Measurements from ENCODE around the gene HOXD3. TPM values are rescaled to one million over a fixed set of nuclear protein-coding genes. Genes with fewer than 3 reads are reported as not detected.

HOXD3 gene
- total and polyA plus RNA-seq, 2 donors (not counting 1 experiment from before 2014, with no cell fraction given) = not detected

DNA sequence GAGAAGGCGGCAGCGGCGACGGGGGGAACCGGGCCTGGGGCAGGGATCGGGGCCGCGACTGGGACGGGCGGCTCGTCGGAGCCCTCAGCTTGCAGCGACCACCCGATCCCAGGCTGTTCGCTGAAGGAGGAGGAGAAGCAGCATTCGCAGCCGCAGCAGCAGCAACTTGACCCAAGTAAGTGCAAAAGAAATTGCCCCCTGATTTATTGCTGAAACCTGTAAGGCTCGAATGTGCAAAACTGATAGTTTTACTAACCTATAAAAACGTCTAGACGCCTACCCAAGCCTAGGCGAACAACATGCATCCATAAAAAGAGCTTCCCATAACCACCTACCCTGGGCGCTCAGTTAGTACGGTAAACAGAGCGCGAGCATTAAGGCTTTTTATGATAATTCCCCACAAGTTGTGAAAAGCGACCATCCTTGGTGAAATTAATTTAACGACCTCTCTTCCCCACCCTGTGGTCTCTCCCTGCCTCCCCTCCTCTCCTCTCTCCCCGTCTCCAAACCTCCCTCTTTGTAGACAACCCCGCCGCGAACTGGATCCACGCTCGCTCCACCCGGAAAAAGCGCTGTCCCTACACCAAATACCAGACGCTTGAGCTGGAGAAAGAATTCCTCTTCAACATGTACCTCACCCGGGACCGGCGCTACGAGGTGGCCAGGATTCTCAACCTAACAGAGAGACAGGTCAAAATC lies 33.5 kb upstream of the HOXD3 start:
- peak; percentile 94 for TF ChIP-seq EZH2 (IDR thresholded peaks at IDR 0.05; ENCODE audit: low read length, missing control alignments)
- TF ChIP-seq, protein P1, sequence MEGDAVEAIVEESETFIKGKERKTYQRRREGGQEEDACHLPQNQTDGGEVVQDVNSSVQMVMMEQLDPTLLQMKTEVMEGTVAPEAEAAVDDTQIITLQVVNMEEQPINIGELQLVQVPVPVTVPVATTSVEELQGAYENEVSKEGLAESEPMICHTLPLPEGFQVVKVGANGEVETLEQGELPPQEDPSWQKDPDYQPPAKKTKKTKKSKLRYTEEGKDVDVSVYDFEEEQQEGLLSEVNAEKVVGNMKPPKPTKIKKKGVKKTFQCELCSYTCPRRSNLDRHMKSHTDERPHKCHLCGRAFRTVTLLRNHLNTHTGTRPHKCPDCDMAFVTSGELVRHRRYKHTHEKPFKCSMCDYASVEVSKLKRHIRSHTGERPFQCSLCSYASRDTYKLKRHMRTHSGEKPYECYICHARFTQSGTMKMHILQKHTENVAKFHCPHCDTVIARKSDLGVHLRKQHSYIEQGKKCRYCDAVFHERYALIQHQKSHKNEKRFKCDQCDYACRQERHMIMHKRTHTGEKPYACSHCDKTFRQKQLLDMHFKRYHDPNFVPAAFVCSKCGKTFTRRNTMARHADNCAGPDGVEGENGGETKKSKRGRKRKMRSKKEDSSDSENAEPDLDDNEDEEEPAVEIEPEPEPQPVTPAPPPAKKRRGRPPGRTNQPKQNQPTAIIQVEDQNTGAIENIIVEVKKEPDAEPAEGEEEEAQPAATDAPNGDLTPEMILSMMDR (conservative IDR thresholded peaks at IDR 0.05 in 1 of 2, IDR thresholded peaks at IDR 0.05 in 1 of 2; ENCODE audit: low read depth in 1 of 2, low read length in 2 of 2) = no peak
- peaks cover 82% of the 10 kb centered on the region for H3K27me3 ChIP-seq (ENCODE audit: control insufficient read depth, insufficient read depth, low read length)
- H3K27ac ChIP-seq (ENCODE audit: insufficient read depth, low read length) = no peak overlapping the region
- no peak overlapping the region for H2AFZ ChIP-seq (ENCODE audit: low read length)
- H3K36me3 ChIP-seq (ENCODE audit: control insufficient read depth, insufficient read depth, low read length) = no peaks in the 10 kb centered on the region
- no peak overlapping the region for H3K4me3 ChIP-seq (replicated peaks in 1 of 4; ENCODE audit: control extremely low read depth in 1 of 4, insufficient read depth in 1 of 4, low read depth in 3 of 4, low read length in 4 of 4)
- H3K9me3 ChIP-seq (ENCODE audit: control insufficient read depth, insufficient read depth, low read depth, low read length) = no peaks in the 10 kb centered on the region
- no peaks in the 10 kb centered on the region for H3K79me2 ChIP-seq (ENCODE audit: control insufficient read depth, insufficient read depth, low read length)
- H3K9ac ChIP-seq (ENCODE audit: insufficient read depth, low read length) = no peak overlapping the region
- no peaks in the 10 kb centered on the region for H3K4me1 ChIP-seq (ENCODE audit: control insufficient read depth, extremely low read depth, insufficient read depth, low read length)
- DNase-seq (ENCODE audit: low read depth in 2 of 2) = no peak
- H3K4me2 ChIP-seq (ENCODE audit: extremely low read depth, insufficient read depth, low read length) = no peak overlapping the region
- no peaks in the 10 kb centered on the region for H4K20me1 ChIP-seq (ENCODE audit: control insufficient read depth, extremely low read depth, insufficient read depth, low read length)

- H4K20me1 ChIP-seq (ENCODE audit: control insufficient read depth, extremely low read depth, insufficient read depth, low read length) = no peaks in the 10 kb centered on the region
- H3K4me3 ChIP-seq (replicated peaks in 1 of 4; ENCODE audit: control extremely low read depth in 1 of 4, insufficient read depth in 1 of 4, low read depth in 3 of 4, low read length in 4 of 4) = no peak overlapping the region
- no peak overlapping the region for H3K27ac ChIP-seq (ENCODE audit: insufficient read depth, low read length)
- no peaks in the 10 kb centered on the region for H3K4me1 ChIP-seq (ENCODE audit: control insufficient read depth, extremely low read depth, insufficient read depth, low read length)
- peaks cover 83% of the 10 kb centered on the region for H3K27me3 ChIP-seq (ENCODE audit: control insufficient read depth, insufficient read depth, low read length)
- no peak overlapping the region for H3K9ac ChIP-seq (ENCODE audit: insufficient read depth, low read length)
- no peaks in the 10 kb centered on the region for H3K9me3 ChIP-seq (ENCODE audit: control insufficient read depth, insufficient read depth, low read depth, low read length)
- no peaks in the 10 kb centered on the region for H3K36me3 ChIP-seq (ENCODE audit: control insufficient read depth, insufficient read depth, low read length)
- no peak overlapping the region for H3K4me2 ChIP-seq (ENCODE audit: extremely low read depth, insufficient read depth, low read length)
- H3K79me2 ChIP-seq (ENCODE audit: control insufficient read depth, insufficient read depth, low read length) = no peaks in the 10 kb centered on the region
- TF ChIP-seq EZH2 (IDR thresholded peaks at IDR 0.05; ENCODE audit: low read length, missing control alignments) = no peak
- TF ChIP-seq, protein P1 (conservative IDR thresholded peaks at IDR 0.05 in 1 of 2, IDR thresholded peaks at IDR 0.05 in 1 of 2; ENCODE audit: low read depth in 1 of 2, low read length in 2 of 2) = no peak
- no peak overlapping the region for H2AFZ ChIP-seq (ENCODE audit: low read length)
- DNase-seq (ENCODE audit: low read depth in 2 of 2) = no peak
Observed at GRCh38 chr2:176124110-176124946, 32.8 kb upstream of the HOXD3 start.

- H3K27ac ChIP-seq (ENCODE audit: insufficient read depth, low read length) = no peak overlapping the region
- no peaks in the 10 kb centered on the region for H3K36me3 ChIP-seq (ENCODE audit: control insufficient read depth, insufficient read depth, low read length)
- no peaks in the 10 kb centered on the region for H4K20me1 ChIP-seq (ENCODE audit: control insufficient read depth, extremely low read depth, insufficient read depth, low read length)
- H3K4me1 ChIP-seq (ENCODE audit: control insufficient read depth, extremely low read depth, insufficient read depth, low read length) = no peaks in the 10 kb centered on the region
- TF ChIP-seq, protein P1 (conservative IDR thresholded peaks at IDR 0.05 in 1 of 2, IDR thresholded peaks at IDR 0.05 in 1 of 2; ENCODE audit: low read depth in 1 of 2, low read length in 2 of 2) = no peak
- no peak for TF ChIP-seq EZH2 (IDR thresholded peaks at IDR 0.05; ENCODE audit: low read length, missing control alignments)
- no peaks in the 10 kb centered on the region for H3K79me2 ChIP-seq (ENCODE audit: control insufficient read depth, insufficient read depth, low read length)
- H2AFZ ChIP-seq (ENCODE audit: low read length) = no peak overlapping the region
- DNase-seq (ENCODE audit: low read depth in 2 of 2) = no peak
- peaks cover 80% of the 10 kb centered on the region for H3K27me3 ChIP-seq (ENCODE audit: control insufficient read depth, insufficient read depth, low read length)
- no peak overlapping the region for H3K4me3 ChIP-seq (replicated peaks in 1 of 4; ENCODE audit: control extremely low read depth in 1 of 4, insufficient read depth in 1 of 4, low read depth in 3 of 4, low read length in 4 of 4)
- no peak overlapping the region for H3K9ac ChIP-seq (ENCODE audit: insufficient read depth, low read length)
- no peak overlapping the region for H3K4me2 ChIP-seq (ENCODE audit: extremely low read depth, insufficient read depth, low read length)
- H3K9me3 ChIP-seq (ENCODE audit: control insufficient read depth, insufficient read depth, low read depth, low read length) = no peaks in the 10 kb centered on the region
Observed at GRCh38 chr2:176124947-176125771, 31.9 kb upstream of the HOXD3 start.

Measured in fibroblast of lung (primary cell).